Forelimb muscle (tissue), 1 donor: Measurements from ENCODE around the gene MPHOSPH6. TPM values are rescaled to one million over a fixed set of nuclear protein-coding genes. Genes with fewer than 3 reads are reported as not detected.
"Not testable (repeated sequence)": the region's sequence is repeated elsewhere in the genome, so short reads cannot be mapped to it uniquely, and the experiment has no call there.

Experiments
- DNase-seq: peaks from one replicate; pipeline ENCODE4 v3.0.0-alpha.2; 2013; ENCODE audit warnings: low read depth
- polyA plus RNA-seq: library from polyadenylated mRNA; unstranded; fragments of 120-200 nt; gene quantifications from one replicate; pipeline ENCODE4 v1.2.1, GENCODE V29; 2013; ENCODE audit not compliant: insufficient read length

MPHOSPH6 gene
- polyA plus RNA-seq: 17.9 TPM

GRCh38 chr16:82169861-82170845, at the start of gene MPHOSPH6:
TSS of gene MPHOSPH6 (minus strand) at chr16:82170224. CDS start at chr16:82170175, 49 bp downstream.
- peak; percentile 70 for DNase-seq

GRCh38 chr16:82219298-82219697, 49.3 kb upstream of the MPHOSPH6 start:
- DNase-seq: no peak

GRCh38 chr16:82209314-82209713, 39.3 kb upstream of the MPHOSPH6 start:
- not testable (repeated sequence) for DNase-seq

GRCh38 chr16:82203198-82203597, 33.2 kb upstream of the MPHOSPH6 start:
- no peak for DNase-seq

GRCh38 chr16:82201926-82202325, 31.9 kb upstream of the MPHOSPH6 start:
- DNase-seq: no peak

- no peak for DNase-seq
Measured at GRCh38 chr16:82201351-82201750, 31.3 kb upstream of the MPHOSPH6 start.

GRCh38 chr16:82199209-82199608, 29.2 kb upstream of the MPHOSPH6 start:
- DNase-seq: no peak

GRCh38 chr16:82197540-82198240, 27.7 kb upstream of the MPHOSPH6 start:
- no peak for DNase-seq

- no peak for DNase-seq
Measured at GRCh38 chr16:82195917-82196494, 26.0 kb upstream of the MPHOSPH6 start.

- no peak for DNase-seq
Measured at GRCh38 chr16:82194086-82194485, 24.1 kb upstream of the MPHOSPH6 start.

- DNase-seq: no peak
Measured at GRCh38 chr16:82192665-82193064, 22.6 kb upstream of the MPHOSPH6 start.

- DNase-seq: no peak
Measured at GRCh38 chr16:82190386-82190785, 20.4 kb upstream of the MPHOSPH6 start.

- DNase-seq: no peak
Measured at GRCh38 chr16:82187829-82188228, 17.8 kb upstream of the MPHOSPH6 start.

- no peak for DNase-seq
Measured at GRCh38 chr16:82185012-82185411, 15.0 kb upstream of the MPHOSPH6 start.

- DNase-seq: no peak
Measured at GRCh38 chr16:82184213-82184612, 14.2 kb upstream of the MPHOSPH6 start.

- no peak for DNase-seq
Measured at GRCh38 chr16:82183004-82183397, 13.0 kb upstream of the MPHOSPH6 start.

- DNase-seq: no peak
Measured at GRCh38 chr16:82182266-82183003, 12.4 kb upstream of the MPHOSPH6 start.

- no peak for DNase-seq
Measured at GRCh38 chr16:82181461-82182185, 11.6 kb upstream of the MPHOSPH6 start.

- DNase-seq: no peak
Measured at GRCh38 chr16:82178352-82178751, 8.3 kb upstream of the MPHOSPH6 start.

GRCh38 chr16:82177555-82177954, 7.5 kb upstream of the MPHOSPH6 start:
- DNase-seq: no peak

- no peak for DNase-seq
Measured at GRCh38 chr16:82176204-82176603, 6.2 kb upstream of the MPHOSPH6 start.
